GM10847 (cell line): ENCODE measurements around the gene ATP8B3.

Experiments
- POLR2A ChIP-seq: IDR thresholded peaks from 2 replicates; pipeline ENCODE4 v1.6.1; 2011; ENCODE audit not compliant: insufficient read length; ENCODE audit errors: extremely low read depth

Gene ATP8B3

GRCh38 chr19:1765904-1766799 is 45.9 kb downstream of the ATP8B3 start:
- no peak for TF ChIP-seq POLR2A

DNA sequence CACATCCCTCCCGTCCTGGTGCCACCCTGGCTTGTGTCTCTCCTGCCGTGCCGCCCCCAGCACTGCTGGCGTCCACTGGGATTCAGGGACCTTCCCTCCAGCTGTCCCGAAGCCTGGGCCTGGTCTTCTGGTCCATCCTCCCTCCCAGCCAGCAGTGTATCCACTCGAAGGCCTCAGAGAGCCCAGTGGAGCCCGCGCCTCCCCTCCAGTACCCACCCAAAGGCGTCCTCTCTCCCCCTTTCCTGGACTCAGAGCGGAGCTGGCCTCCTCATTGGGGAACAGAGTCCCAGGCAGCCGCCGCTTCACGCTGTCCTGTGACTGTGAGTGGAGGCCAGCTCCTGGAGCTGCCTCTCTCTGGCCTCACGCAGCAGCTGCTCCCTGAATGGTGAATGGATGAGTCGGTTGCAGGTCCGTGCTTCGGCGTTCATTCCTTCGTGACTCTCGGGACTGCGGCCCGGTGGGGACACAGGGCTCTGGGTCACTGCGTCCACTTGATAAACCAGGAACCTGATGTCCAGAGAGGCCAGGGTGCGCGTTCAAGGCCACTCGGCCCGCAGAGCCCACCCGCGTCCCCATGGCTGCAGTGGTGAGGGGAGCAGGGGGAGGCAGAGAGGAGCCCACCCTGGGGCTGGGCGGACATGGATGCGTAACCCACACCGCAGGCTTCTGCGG is 46.7 kb downstream of the ATP8B3 start:
- no peak for TF ChIP-seq POLR2A

DNA sequence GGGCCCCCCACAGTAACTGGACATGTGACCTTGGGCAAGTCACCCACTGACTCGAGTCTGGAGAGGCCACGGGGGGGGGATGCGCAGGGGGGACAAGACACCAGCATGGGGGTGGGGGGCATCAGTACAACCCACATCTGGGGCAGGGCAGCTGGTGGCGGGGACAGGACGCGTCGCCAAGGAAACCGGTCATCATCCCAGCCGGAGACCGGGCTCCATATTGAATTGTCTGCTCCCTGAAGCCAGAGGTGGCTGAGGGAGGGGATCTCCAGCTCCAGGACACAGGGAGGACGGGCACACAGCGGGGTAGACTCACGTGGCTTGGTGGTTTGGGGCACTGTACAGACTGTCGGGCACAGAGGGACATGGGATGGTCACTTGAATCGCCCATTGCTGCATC is 47.3 kb downstream of the ATP8B3 start:
- no peak for TF ChIP-seq POLR2A

- TF ChIP-seq POLR2A, result no peak
Observed at GRCh38 chr19:1763648-1764639, 48.1 kb downstream of the ATP8B3 start.

- TF ChIP-seq POLR2A, result no peak
Observed at GRCh38 chr19:1762243-1763117, 49.6 kb downstream of the ATP8B3 start.

DNA sequence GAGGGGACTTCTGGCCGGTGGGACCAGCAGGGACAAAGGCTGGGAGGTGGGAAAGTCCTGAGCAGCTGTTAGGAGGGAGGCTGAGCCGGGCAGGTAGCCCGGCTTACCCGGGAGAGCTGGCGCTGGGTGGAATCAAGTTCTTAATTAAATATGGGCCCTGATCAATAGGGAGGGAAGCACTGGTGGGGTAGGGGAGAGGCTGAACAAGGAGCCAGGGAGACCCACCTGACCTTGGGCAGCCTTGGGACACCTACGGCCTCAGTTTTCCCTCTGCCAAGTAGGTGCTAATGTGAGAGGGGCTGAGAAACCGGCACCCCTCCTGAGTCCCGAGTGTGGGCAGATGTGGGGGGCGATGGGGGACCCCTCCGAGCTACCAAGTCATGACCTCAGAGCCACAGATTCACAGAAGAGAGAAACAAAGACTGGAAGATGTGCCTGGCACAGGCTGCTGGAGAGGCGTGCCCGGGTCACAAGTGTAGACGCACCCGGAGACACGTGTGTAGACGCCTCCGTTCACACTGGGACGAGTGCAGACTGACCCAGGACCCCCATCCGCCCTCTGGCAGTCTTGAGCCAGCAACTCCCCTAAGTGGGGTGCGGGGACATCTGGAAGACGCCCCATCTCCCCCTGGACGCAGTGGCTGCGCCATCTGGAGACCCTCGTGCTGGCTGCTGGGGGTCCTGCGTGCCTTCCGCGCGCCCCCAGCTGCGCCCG is 50.4 kb downstream of the ATP8B3 start:
- TF ChIP-seq POLR2A, result no peak

GRCh38 chr19:1760020-1760419 is 52.1 kb downstream of the ATP8B3 start:
- TF ChIP-seq POLR2A, result no peak

DNA sequence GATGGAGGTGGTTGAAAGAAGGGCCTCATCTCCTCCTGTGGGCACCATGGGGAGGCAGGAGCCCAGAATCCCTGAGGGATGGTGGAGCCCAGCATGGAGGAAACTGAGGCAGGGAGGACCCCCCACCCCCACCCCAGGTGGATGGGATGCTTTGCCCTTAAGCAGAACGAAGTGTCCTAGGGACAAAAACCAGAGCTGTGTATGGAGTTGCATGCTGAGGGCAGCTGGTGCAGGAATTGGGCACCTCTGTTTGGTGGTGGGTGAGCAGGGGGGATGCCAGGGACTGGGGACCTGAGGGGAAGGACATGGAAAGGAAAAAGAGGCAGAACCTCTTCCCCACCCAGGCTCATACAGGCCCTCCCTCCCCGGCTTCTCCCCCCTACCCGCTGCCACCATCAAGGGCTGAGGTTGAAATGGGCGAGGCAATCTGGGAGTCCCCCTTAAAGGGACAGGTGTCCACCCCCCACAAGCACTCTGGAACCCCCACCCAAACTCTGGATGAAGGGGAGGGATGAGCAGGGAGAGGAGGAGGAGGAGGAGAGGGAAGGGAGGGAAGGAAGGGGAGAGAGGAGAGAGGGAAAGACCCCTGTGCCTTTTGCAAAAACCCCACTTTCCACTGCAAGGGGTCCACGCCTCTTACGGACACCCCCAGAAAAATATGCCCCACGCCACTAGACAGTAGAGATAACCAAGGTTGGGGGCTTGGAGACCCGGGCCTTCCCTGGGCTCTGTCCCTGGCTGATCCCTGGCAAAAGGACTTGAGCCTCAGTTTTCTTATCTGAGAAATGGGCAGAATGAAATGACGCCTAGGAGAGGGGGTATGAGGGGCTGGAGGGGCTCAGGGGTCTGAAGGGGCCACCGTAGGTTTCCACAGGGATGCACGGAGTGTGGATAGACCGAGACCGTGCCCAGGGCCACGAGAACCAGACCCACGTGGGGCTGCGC is 52.8 kb downstream of the ATP8B3 start:
- TF ChIP-seq POLR2A, result no peak

GRCh38 chr19:1758231-1758577 is 53.9 kb downstream of the ATP8B3 start:
- no peak for TF ChIP-seq POLR2A

- TF ChIP-seq POLR2A, result no peak
Observed at GRCh38 chr19:1757468-1758230, 54.4 kb downstream of the ATP8B3 start.

- no peak for TF ChIP-seq POLR2A
Observed at GRCh38 chr19:1756705-1757465, 55.2 kb downstream of the ATP8B3 start.
